Right ventricle myocardium inferior (tissue), 1 donor: ENCODE data around the gene SLC30A1. TPM values are rescaled to one million over a fixed set of nuclear protein-coding genes. Genes with fewer than 3 reads are reported as not detected.
"Not testable (repeated sequence)": the region's sequence is repeated elsewhere in the genome, so short reads cannot be mapped to it uniquely, and the experiment has no call there.

ENCODE experiments used
- ATAC-seq: fragments of 200-7000 bp; cut with Tn5 transposase; one replicate; pipeline ENCODE4 v1.9.1; 2020; ENCODE audit warnings: mild to moderate bottlenecking, moderate library complexity
- DNase-seq: peaks from one replicate; pipeline ENCODE4 v3.0.0; 2021; ENCODE audit errors: missing footprints
- intact Hi-C: fragments of 100-400 bp; cut with DNase I; formaldehyde crosslinking; loops from one replicate; pipeline ENCODE4 v1.11.0; 2022
- total RNA-seq: library from RNA; stranded (reverse); fragmentation: NEBNext Ultra II Directional; extraction: Animal tissue kit (Norgen Biotek cat#: 25700); gene quantifications from one replicate; pipeline ENCODE4 v1.2.1, GENCODE V29; 2021
- donor health status: DM: no; HTN: yes; CAD: no; lungs with severe emphysema.

Gene SLC30A1
- total RNA-seq, 1 donor from 2014 or later = 11.5 TPM

GRCh38 chr1:211564084-211564483 lies 14.9 kb downstream of the SLC30A1 start:
- intact Hi-C loops = no loop called here
- ATAC-seq = no peak

GRCh38 chr1:211559222-211560010 lies 19.5 kb downstream of the SLC30A1 start:
- intact Hi-C loops = no loop called here
- ATAC-seq (no peak), DNase-seq (no peak)

More at GRCh38 chr1:211564084-211564483, 14.9 kb downstream of the SLC30A1 start:
- no peak for DNase-seq

GRCh38 chr1:211557894-211558625 lies 20.9 kb downstream of the SLC30A1 start:
- ATAC-seq (no peak), DNase-seq (no peak)
- intact Hi-C loops = no loop called here

- intact Hi-C loops = no loop called here
- DNase-seq = no peak
- no peak for ATAC-seq
Measured at GRCh38 chr1:211553549-211553948, 25.4 kb downstream of the SLC30A1 start.

- DNase-seq = no peak
- no peak for ATAC-seq
- intact Hi-C loops = no loop called here
Measured at GRCh38 chr1:211551638-211552460, 27.1 kb downstream of the SLC30A1 start.

GRCh38 chr1:211549092-211549711 lies 29.8 kb downstream of the SLC30A1 start:
- intact Hi-C loops = no loop called here
- peak; percentile 66 for ATAC-seq
- DNase-seq = peak; percentile 68

- DNase-seq = no peak
- peak; percentile 53 for ATAC-seq
- intact Hi-C loops = no loop called here
Measured at GRCh38 chr1:211548321-211549091, 30.5 kb downstream of the SLC30A1 start.

GRCh38 chr1:211547710-211548109 lies 31.3 kb downstream of the SLC30A1 start:
- DNase-seq = no peak
- intact Hi-C loops = no loop called here
- ATAC-seq = no peak

GRCh38 chr1:211546543-211546942 lies 32.4 kb downstream of the SLC30A1 start:
- intact Hi-C loops = no loop called here
- DNase-seq (no peak), ATAC-seq (no peak)

- intact Hi-C loops = no loop called here
- no peak for DNase-seq
- ATAC-seq = no peak
Measured at GRCh38 chr1:211543025-211543424, 35.9 kb downstream of the SLC30A1 start.

GRCh38 chr1:211541720-211542477 lies 37.1 kb downstream of the SLC30A1 start:
- intact Hi-C loops = no loop called here
- ATAC-seq (peak; percentile 35), DNase-seq (no peak)

GRCh38 chr1:211541278-211541677 lies 37.7 kb downstream of the SLC30A1 start:
- intact Hi-C loops = no loop called here
- no peak for DNase-seq
- ATAC-seq = no peak

GRCh38 chr1:211540824-211541223 lies 38.1 kb downstream of the SLC30A1 start:
- DNase-seq, intact Hi-C loops, ATAC-seq: not testable (repeated sequence)

- no peak for DNase-seq
- intact Hi-C loops = no loop called here
- ATAC-seq = no peak
Measured at GRCh38 chr1:211538287-211538686, 40.7 kb downstream of the SLC30A1 start.

GRCh38 chr1:211537253-211537652 lies 41.7 kb downstream of the SLC30A1 start:
- ATAC-seq (no peak), DNase-seq (no peak)
- intact Hi-C loops = no loop called here

- DNase-seq (no peak), ATAC-seq (no peak)
- intact Hi-C loops = no loop called here
Measured at GRCh38 chr1:211536606-211537005, 42.4 kb downstream of the SLC30A1 start.

GRCh38 chr1:211535346-211535745 lies 43.6 kb downstream of the SLC30A1 start:
- intact Hi-C loops = no loop called here
- ATAC-seq = no peak
- no peak for DNase-seq
